Activated CD8-positive, alpha-beta T cell treated with anti-CD3 and anti-CD28 coated beads for 36 hours (primary cell): ENCODE data around the gene PPP1R18. TPM values are rescaled to one million over a fixed set of nuclear protein-coding genes. Genes with fewer than 3 reads are reported as not detected.

Source experiments
- ATAC-seq: fragments of 200-7000 bp; cut with Tn5 transposase; one replicate; pipeline ENCODE4 v1.10.0; 2021; ENCODE audit warnings: mild to moderate bottlenecking, moderate library complexity
- CTCF ChIA-PET: fragments of 350-600 bp; sonication (Branson Sonifier 250); formaldehyde crosslinking; loops from one replicate; lab custom pipeline; 2021; ENCODE audit warnings: antibody characterized with exemption; lab: Charles Lee
- POLR2A ChIA-PET: fragments of 350-600 bp; sonication (Branson Sonifier 250); formaldehyde crosslinking; loops from one replicate; lab custom pipeline; 2021; ENCODE audit warnings: antibody characterized with exemption; lab: Charles Lee
- DNase-seq: peaks from one replicate; pipeline ENCODE4 v3.0.0-alpha.2; 2020
- H3K27ac Mint-ChIP-seq: one replicate; pipeline ENCODE4 v1.8.0; 2021; ENCODE audit warnings: mild to moderate bottlenecking, mixed read lengths
- H3K27me3 Mint-ChIP-seq: one replicate; pipeline ENCODE4 v1.8.0; 2021; ENCODE audit warnings: mixed read lengths
- H3K36me3 Mint-ChIP-seq: one replicate; pipeline ENCODE4 v1.8.0; 2021; ENCODE audit warnings: low read depth, mixed read lengths
- H3K4me1 Mint-ChIP-seq: one replicate; pipeline ENCODE4 v1.8.0; 2021; ENCODE audit warnings: low read depth, mixed read lengths
- H3K4me3 Mint-ChIP-seq: one replicate; pipeline ENCODE4 v1.8.0; 2021; ENCODE audit warnings: mild to moderate bottlenecking, moderate library complexity, mixed read lengths
- H3K9me3 Mint-ChIP-seq: one replicate; pipeline ENCODE4 v1.8.0; 2021; ENCODE audit warnings: mixed read lengths
- CTCF ChIP-seq: fragments of 200-600 bp; IDR thresholded peaks from one replicate; pipeline ENCODE4 v1.8.0; 2022; ENCODE audit warnings: antibody characterized with exemption, mild to moderate bottlenecking
- intact Hi-C: fragments of 100-400 bp; cut with micrococcal nuclease; formaldehyde crosslinking; loops from one replicate; pipeline ENCODE4 v1.10.0; 2022
- total RNA-seq, 2 experiments: library from RNA; stranded (reverse); gene quantifications; one replicate each; pipeline ENCODE4 v1.2.3, GENCODE V29; 2021

The PPP1R18 gene
- total RNA-seq, 2 experiments from 2014 or later, result 174 to 177 TPM

- H3K36me3 Mint-ChIP-seq, result peaks cover 17% of the 10 kb centered on the region
- intact Hi-C loops, result no loop called here
- H3K4me1 Mint-ChIP-seq, result peaks cover 38% of the 10 kb centered on the region
- ATAC-seq (no peak), DNase-seq (no peak)
- no peaks in the 10 kb centered on the region for H3K9me3 Mint-ChIP-seq
- H3K27ac Mint-ChIP-seq, result peak overlapping the region; percentile 72
- no peak for TF ChIP-seq CTCF
- H3K27me3 Mint-ChIP-seq, result no peaks in the 10 kb centered on the region
- POLR2A ChIA-PET, result interaction anchor here (0.6 to 7.4 kb wide), 8 partner anchors 10 to 192 kb away, joined by 3 to 86 read pairs (median 3); partner anchors contain the start of genes MDC1 and TUBB
- CTCF ChIA-PET, result interaction anchor here (1.2 to 6.6 kb wide), 3 partner anchors 12 to 39 kb away, joined by 5 to 51 read pairs (median 26); partner anchors contain the start of gene TUBB
- peak overlapping the region; percentile 88 for H3K4me3 Mint-ChIP-seq
Measured at GRCh38 chr6:30691208-30691847, 4.9 kb upstream of the PPP1R18 start.

GRCh38 chr6:30690403-30691207, 4.2 kb upstream of the PPP1R18 start, which contains the start of gene NRM:
Gene NRM, minus strand, starts transcription at chr6:30690984. Its CDS starts 10 bp downstream, at chr6:30690974.
- no peaks in the 10 kb centered on the region for H3K9me3 Mint-ChIP-seq
- peak within 1 kb of the TSS; percentile 72 for H3K27ac Mint-ChIP-seq
- ATAC-seq (peak; percentile 41), DNase-seq (peak; percentile 80)
- intact Hi-C loops, result no loop called here
- H3K4me3 Mint-ChIP-seq, result peak within 1 kb of the TSS; percentile 88
- no peaks in the 10 kb centered on the region for H3K27me3 Mint-ChIP-seq
- peaks cover 38% of the 10 kb centered on the region for H3K4me1 Mint-ChIP-seq
- CTCF ChIA-PET, result interaction anchor here (0.6 to 6.6 kb wide), 4 partner anchors 12 to 64 kb away, joined by 3 to 51 read pairs (median 16); partner anchors contain the start of genes ATAT1 and TUBB
- POLR2A ChIA-PET, result interaction anchor here (0.8 to 7.4 kb wide), 7 partner anchors 9 to 73 kb away, joined by 3 to 86 read pairs (median 4); partner anchors contain the start of genes MDC1, MRPS18B and TUBB
- no peak for TF ChIP-seq CTCF
- peaks cover 24% of the 10 kb centered on the region for H3K36me3 Mint-ChIP-seq

- Mint-ChIP-seq H3K4me3 (peak overlapping the region; percentile 88), H3K36me3 (peaks cover 31% of the 10 kb centered on the region), H3K4me1 (peaks cover 38% of the 10 kb centered on the region), H3K27ac (peak overlapping the region; percentile 72), H3K9me3 (no peaks in the 10 kb centered on the region), H3K27me3 (no peaks in the 10 kb centered on the region)
- no peak for DNase-seq
- ChIA-PET CTCF (interaction anchor here (0.6 to 6.6 kb wide), 3 partner anchors 11 to 63 kb away, joined by 3 to 51 read pairs (median 26); partner anchors contain the start of genes ATAT1 and TUBB), POLR2A (interaction anchor here (0.8 to 7.4 kb wide), 5 partner anchors 11 to 72 kb away, joined by 3 to 86 read pairs (median 5); partner anchors contain the start of genes MDC1, MRPS18B and TUBB)
- no peak for TF ChIP-seq CTCF
- ATAC-seq, result no peak
- intact Hi-C loops, result no loop called here
Measured at GRCh38 chr6:30689985-30690384, 3.5 kb upstream of the PPP1R18 start.

- intact Hi-C loops, result no loop called here
- TF ChIP-seq CTCF, result no peak
- peaks cover 38% of the 10 kb centered on the region for H3K4me1 Mint-ChIP-seq
- ATAC-seq (no peak), DNase-seq (no peak)
- no peaks in the 10 kb centered on the region for H3K9me3 Mint-ChIP-seq
- H3K27ac Mint-ChIP-seq, result peak overlapping the region; percentile 88
- peak overlapping the region; percentile 88 for H3K4me3 Mint-ChIP-seq
- H3K36me3 Mint-ChIP-seq, result peaks cover 37% of the 10 kb centered on the region
- ChIA-PET CTCF (interaction anchor here (1.0 to 6.6 kb wide), 5 partner anchors 10 to 42 kb away, joined by 4 to 51 read pairs (median 9); partner anchors contain the start of genes MDC1 and TUBB), POLR2A (interaction anchor here (0.5 to 7.4 kb wide), 11 partner anchors 8 to 75 kb away, joined by 3 to 86 read pairs (median 5); partner anchors contain the start of genes MDC1, MRPS18B and TUBB)
- no peaks in the 10 kb centered on the region for H3K27me3 Mint-ChIP-seq
Measured at GRCh38 chr6:30689022-30689865, 2.8 kb upstream of the PPP1R18 start.
